HL-60 (cell line): ENCODE results near the gene TMEM235.
A peak's percentile ranks its signal among the peaks of the same experiment; 100 is the strongest.

Experiments used
- DNase-seq, 2 experiments: peaks; one replicate each; pipeline ENCODE4 v3.0.0-alpha.2; 2010 to 2020; ENCODE audit warnings: low read depth in 1 of 2, low spot score in 1 of 2
- H3K27ac ChIP-seq: fragments of 250-450 bp; sonication (Bioruptor Pico); replicated peaks from 2 replicates; pipeline ENCODE4 v1.5.1; 2020; ENCODE audit warnings: mild to moderate bottlenecking, moderate library complexity
- H3K27me3 ChIP-seq: fragments of 250-450 bp; sonication (Bioruptor Pico); 2 replicates; pipeline ENCODE4 v1.5.1; 2021; ENCODE audit warnings: mild to moderate bottlenecking, moderate library complexity; ENCODE audit not compliant: insufficient read depth, poor library complexity, severe bottlenecking
- H3K4me3 ChIP-seq: replicated peaks from 2 replicates; pipeline ENCODE4 v1.5.1; 2011; ENCODE audit warnings: mild to moderate bottlenecking, control low read depth, low read length; ENCODE audit not compliant: insufficient read depth
- CTCF ChIP-seq: IDR thresholded peaks from one replicate; pipeline ENCODE4 v1.5.1; 2011; ENCODE audit warnings: low read length, control low read depth, inconsistent platforms; ENCODE audit not compliant: insufficient read depth
- GABPA ChIP-seq: IDR thresholded peaks from 2 replicates; pipeline ENCODE4 v1.6.1; 2012; ENCODE audit warnings: low read depth
- POLR2AphosphoS5 ChIP-seq: IDR thresholded peaks from 2 replicates; pipeline ENCODE4 v1.6.1; 2012; ENCODE audit warnings: low read depth
- REST ChIP-seq: IDR thresholded peaks from 2 replicates; pipeline ENCODE4 v1.6.1; 2012; ENCODE audit warnings: low read depth; ENCODE audit not compliant: insufficient replicate concordance
- SPI1 ChIP-seq: IDR thresholded peaks from 2 replicates; pipeline ENCODE4 v1.6.1; 2012; ENCODE audit warnings: low read depth, mild to moderate bottlenecking, borderline replicate concordance

The TMEM235 gene

DNA sequence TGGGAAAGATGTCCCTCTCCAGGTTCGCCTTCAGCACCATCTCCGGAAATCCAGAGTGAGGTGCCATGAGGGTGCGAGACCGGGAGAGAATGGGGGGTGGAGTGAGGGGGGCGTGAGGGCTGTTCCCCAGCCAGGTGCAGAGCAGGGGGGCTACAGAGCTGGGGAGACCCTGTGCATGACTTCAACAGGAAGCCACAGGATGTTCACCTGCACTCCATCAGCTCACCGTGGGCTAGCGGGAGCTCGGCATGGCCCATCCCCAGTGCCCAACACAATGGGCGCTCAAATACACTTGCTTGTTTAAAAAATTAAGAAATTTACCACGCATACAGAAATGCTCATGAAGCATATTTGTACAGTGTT is 27.7 kb downstream of the TMEM235 start:
- H3K4me3 ChIP-seq, result no peak overlapping the region
- no peak for DNase-seq
- H3K27me3 ChIP-seq, result no peaks in the 10 kb centered on the region
- TF ChIP-seq CTCF, result no peak
- no peak for TF ChIP-seq POLR2AphosphoS5
- no peak for TF ChIP-seq GABPA
- no peak for TF ChIP-seq SPI1
- no peak for TF ChIP-seq REST
- H3K27ac ChIP-seq, result peak overlapping the region; percentile 87

DNA sequence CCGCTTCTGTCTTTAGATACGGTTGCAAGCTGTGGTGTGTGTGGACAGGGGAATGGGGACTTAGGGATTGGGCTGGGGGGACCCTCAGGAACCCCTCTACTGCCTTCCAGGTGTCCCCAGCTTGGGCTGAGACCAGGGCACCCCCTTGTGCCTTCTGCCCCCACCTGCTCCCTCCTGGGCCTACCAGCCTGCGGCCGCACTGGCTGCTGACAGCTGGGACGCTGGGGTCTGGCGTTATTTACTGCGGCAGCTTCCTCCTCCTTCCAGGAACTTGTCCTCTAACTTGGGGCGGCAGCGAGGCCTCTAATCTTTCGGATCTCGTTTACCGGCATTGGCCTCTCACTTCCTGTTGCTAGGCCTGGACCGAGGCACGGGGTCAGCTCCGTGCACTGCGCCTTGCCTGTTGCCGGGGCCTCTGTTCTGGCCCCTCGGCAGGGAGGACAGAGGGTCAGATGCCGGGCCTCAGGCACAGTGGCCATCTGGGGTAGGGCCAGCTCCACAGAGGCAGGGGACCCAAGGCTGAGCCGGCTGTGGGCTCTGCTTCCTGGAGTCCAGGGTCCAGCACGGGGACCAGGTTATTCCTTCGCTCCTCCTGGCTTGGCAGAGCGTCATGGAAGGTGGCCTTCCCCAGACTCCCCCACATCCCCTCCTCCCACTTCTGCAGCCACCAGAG is 31.8 kb downstream of the TMEM235 start:
- Histone ChIP-seq H3K27ac (peak overlapping the region; percentile 78), H3K27me3 (no peaks in the 10 kb centered on the region), H3K4me3 (no peak overlapping the region)
- TF ChIP-seq SPI1 (peak; percentile 25; the same call in 1 of the 2 replicates), CTCF (no peak), POLR2AphosphoS5 (peak; percentile 33)
- peak; percentile 60 to 77 for DNase-seq

GRCh38 chr17:78263736-78264340 is 32.4 kb downstream of the TMEM235 start:
- Histone ChIP-seq H3K27me3 (no peaks in the 10 kb centered on the region), H3K27ac (peak overlapping the region; percentile 78), H3K4me3 (no peak overlapping the region)
- DNase-seq, result no peak
- TF ChIP-seq CTCF (no peak), REST (no peak), POLR2AphosphoS5 (no peak), GABPA (no peak), SPI1 (no peak)

DNA sequence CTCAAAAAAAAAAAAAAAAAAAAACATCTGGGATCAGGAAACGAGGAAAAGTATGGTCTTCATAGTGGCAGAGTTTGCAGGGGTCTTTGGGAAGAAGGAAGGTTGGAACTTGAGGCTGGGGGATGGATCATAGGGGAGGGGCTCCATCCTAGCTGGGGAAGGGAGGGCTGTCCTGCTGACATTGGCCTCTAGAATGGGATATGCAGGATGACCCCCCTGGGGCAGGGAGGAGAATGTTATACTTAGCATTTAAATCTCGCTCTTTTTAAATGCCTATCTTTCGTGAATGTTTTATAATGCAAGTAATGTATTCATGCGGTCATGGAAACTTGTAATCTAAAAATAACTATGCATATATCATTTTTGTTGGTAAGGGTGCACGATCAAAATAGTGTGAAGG is 33.2 kb downstream of the TMEM235 start:
- Histone ChIP-seq H3K27me3 (no peaks in the 10 kb centered on the region), H3K4me3 (no peak overlapping the region), H3K27ac (no peak overlapping the region)
- DNase-seq, result no peak
- TF ChIP-seq POLR2AphosphoS5 (no peak), SPI1 (no peak), CTCF (no peak), REST (no peak), GABPA (no peak)
